Endothelial cell of umbilical vein (primary cell): ENCODE data around the gene TIAM1. TPM values are rescaled to one million over a fixed set of nuclear protein-coding genes. Genes with fewer than 3 reads are reported as not detected.

Experiments used
- BruUV-seq: library from RNA; stranded (reverse); fragments of 400-500 nt; replicated peaks from 2 replicates; lab custom pipeline; 2021; lab: Mats Ljungman, UMichigan
- CTCF ChIA-PET: fragments of 300-600, 350-600 bp; sonication (Branson Sonifier 250); formaldehyde crosslinking; loops from one replicate; lab custom pipeline; 2021; ENCODE audit warnings: antibody characterized with exemption, inconsistent platforms; lab: Charles Lee
- POLR2A ChIA-PET: fragments of 300-600, 350-600 bp; sonication (Branson Sonifier 250); formaldehyde crosslinking; loops from one replicate; lab custom pipeline; 2021; ENCODE audit warnings: antibody characterized with exemption, inconsistent platforms; lab: Charles Lee
- DNase-seq: peaks from one replicate; pipeline ENCODE4 v3.0.0-alpha.2; 2011; ENCODE audit warnings: low read depth, low spot score
- FAIRE-seq: peaks from 2 replicates; lab custom pipeline; 2011; peaks lifted over from hg19 to GRCh38; lab: Jason Lieb, UNC
- H2AFZ ChIP-seq: 2 replicates; pipeline ENCODE4 v1.6.0; 2012; ENCODE audit warnings: low read depth, low read length, control low read depth, inconsistent platforms
- H3K27ac ChIP-seq: 2 replicates; pipeline ENCODE4 v1.5.1; 2011; ENCODE audit warnings: low read depth, mild to moderate bottlenecking, control low read depth, low read length, moderate library complexity; ENCODE audit not compliant: insufficient read depth
- H3K27me3 ChIP-seq, 2 experiments: 2 replicates each; pipeline versions ENCODE4 v1.6.0 to v1.6.1; 2011; ENCODE audit warnings: low read length in 2 of 2, mixed read lengths in 1 of 2; ENCODE audit not compliant: control insufficient read depth in 2 of 2, insufficient read depth in 2 of 2
- H3K36me3 ChIP-seq, 2 experiments: 2 replicates in 1 of 2; 3 replicates in 1 of 2; pipeline ENCODE4 v1.5.1; 2011; ENCODE audit warnings: low read length in 2 of 2, mild to moderate bottlenecking in 1 of 2, moderate library complexity in 1 of 2; ENCODE audit not compliant: control insufficient read depth in 2 of 2, insufficient read depth in 2 of 2; ENCODE audit errors: extremely low read depth in 1 of 2
- H3K4me1 ChIP-seq: 3 replicates; pipeline ENCODE4 v1.5.1; 2011; ENCODE audit warnings: mild to moderate bottlenecking, low read length; ENCODE audit not compliant: control insufficient read depth, insufficient read depth; ENCODE audit errors: extremely low read depth
- H3K4me2 ChIP-seq: 2 replicates; pipeline ENCODE4 v1.6.1; 2011; ENCODE audit warnings: low read length, control low read depth, mixed read lengths; ENCODE audit not compliant: insufficient read depth
- H3K4me3 ChIP-seq, 3 experiments: fragments of 200-600 bp in 1 of 3; sonication (generic), shearing (Covaris generic) in 1 of 3; replicated peaks in 1 of 3; 2 replicates each; pipeline ENCODE4 v1.5.1; 2011 to 2016; ENCODE audit warnings: control low read depth in 3 of 3, low read length in 3 of 3, mild to moderate bottlenecking in 2 of 3, inconsistent platforms in 1 of 3, low read depth in 1 of 3, moderate library complexity in 1 of 3; ENCODE audit not compliant: insufficient read depth in 1 of 3
- H3K79me2 ChIP-seq: 2 replicates; pipeline ENCODE4 v1.6.0; 2012; ENCODE audit warnings: low read length, inconsistent platforms; ENCODE audit not compliant: control insufficient read depth, insufficient read depth
- H3K9ac ChIP-seq: replicated peaks from 2 replicates; pipeline ENCODE3; 2011; ENCODE audit warnings: low read length, control low read depth; ENCODE audit not compliant: insufficient read depth; ENCODE audit errors: extremely low read depth
- H3K9me1 ChIP-seq: replicated peaks from 3 replicates; pipeline ENCODE4 v1.6.0; 2011; ENCODE audit warnings: mild to moderate bottlenecking, low read length; ENCODE audit not compliant: control insufficient read depth, insufficient read depth; ENCODE audit errors: extremely low read depth
- H3K9me3 ChIP-seq: replicated peaks from 2 replicates; pipeline ENCODE4 v1.5.1; 2012; ENCODE audit warnings: low read length, inconsistent platforms; ENCODE audit not compliant: control insufficient read depth, insufficient read depth
- H4K20me1 ChIP-seq: replicated peaks from 2 replicates; pipeline ENCODE3; 2011; ENCODE audit warnings: mild to moderate bottlenecking, low read length; ENCODE audit not compliant: control insufficient read depth, insufficient read depth; ENCODE audit errors: extremely low read depth
- CTCF ChIP-seq, 2 donors: IDR thresholded peaks; 1 replicate in 1 of 2; 2 replicates in 1 of 2; pipeline ENCODE4 v1.5.1; 2011; ENCODE audit warnings: low read length in 2 of 2, mild to moderate bottlenecking in 2 of 2, moderate library complexity in 2 of 2, control low read depth in 1 of 2, inconsistent platforms in 1 of 2, low read depth in 1 of 2; ENCODE audit not compliant: insufficient read depth in 1 of 2; ENCODE audit errors: extremely low read depth in 1 of 2
- EZH2 ChIP-seq: IDR thresholded peaks from 2 replicates; pipeline ENCODE4 v1.6.1; 2012; ENCODE audit warnings: borderline replicate concordance, low read depth, mild to moderate bottlenecking, moderate library complexity, low read length, inconsistent platforms; ENCODE audit not compliant: severe bottlenecking
- FOS ChIP-seq: IDR thresholded peaks from 2 replicates; pipeline ENCODE4 v1.6.1; 2011; ENCODE audit warnings: mild to moderate bottlenecking, low read length, moderate library complexity, borderline replicate concordance; ENCODE audit not compliant: insufficient read depth
- GATA2 ChIP-seq: IDR thresholded peaks from 2 replicates; pipeline ENCODE4 v1.7.0; 2011; ENCODE audit warnings: low read depth, mild to moderate bottlenecking, moderate library complexity, mixed read lengths, low read length; ENCODE audit not compliant: insufficient read length, insufficient read depth
- JUN ChIP-seq: IDR thresholded peaks from 2 replicates; pipeline ENCODE4 v1.6.1; 2011; ENCODE audit warnings: borderline replicate concordance, low read depth; ENCODE audit not compliant: insufficient read length, insufficient read depth
- MAX ChIP-seq: IDR thresholded peaks from 2 replicates; pipeline ENCODE4 v1.6.1; 2011; ENCODE audit not compliant: insufficient read depth, insufficient read length
- MYC ChIP-seq: IDR thresholded peaks from one replicate; pipeline ENCODE4 v1.6.1; 2011; ENCODE audit warnings: mild to moderate bottlenecking, low read depth, low read length
- POLR2A ChIP-seq: IDR thresholded peaks from 2 replicates; pipeline ENCODE4 v1.6.1; 2012; ENCODE audit warnings: low read depth, mild to moderate bottlenecking, control low read depth, low read length
- POLR2AphosphoS5 ChIP-seq: IDR thresholded peaks from 2 replicates; pipeline ENCODE4 v1.6.1; 2012; ENCODE audit warnings: low read depth, mild to moderate bottlenecking, control low read depth, low read length, moderate library complexity; ENCODE audit not compliant: insufficient read depth
- dilution Hi-C: fragments of 300-500 bp; cut with MboI; formaldehyde crosslinking; loops from one replicate; pipeline ENCODE4 v1.15.0; 2019; ENCODE audit warnings: low sequenced_read_pairs; ENCODE audit not compliant: extremely low pct_ligation_motif_present
- intact Hi-C: fragments of 100-400 bp; cut with micrococcal nuclease; formaldehyde crosslinking; loops from one replicate; pipeline ENCODE4 v1.10.0; 2022
- polyA plus RNA-seq, 4 experiments: library from polyadenylated mRNA; depleted of rRNA in 3 of 4; stranded (reverse) in 3 of 4; unstranded in 1 of 4; fragments of >200 nt; gene quantifications; 2 replicates each; pipeline versions ENCODE4 v1.2.1 to v1.2.3, GENCODE V29; 2011 to 2012; ENCODE audit warnings: missing spikeins in 1 of 4
- total RNA-seq: library from RNA; stranded (reverse); gene quantifications from 2 replicates; pipeline ENCODE4 v1.2.3, GENCODE V29; 2021

The TIAM1 gene
- total and polyA plus RNA-seq, 2 donors (not counting 3 experiments of a cell fraction or from before 2014, with no cell fraction given), result 0.21 to 0.86 TPM

GRCh38 chr21:31374395-31374794, 30.3 kb upstream of the TIAM1 start:
- no TSS peak for BruUV-seq
- ChIA-PET POLR2A (no interaction called here), CTCF (no interaction called here)
- DNase-seq, result no peak
- no peak overlapping the region for H3K9ac ChIP-seq
- no peak overlapping the region for H3K4me2 ChIP-seq
- no peak for TF ChIP-seq GATA2
- TF ChIP-seq MYC, result no peak
- TF ChIP-seq EZH2, result no peak
- TF ChIP-seq CTCF (IDR thresholded peaks at IDR 0.05; ENCODE audit: extremely low read depth in 1 of 2, insufficient read depth in 1 of 2, low read depth in 1 of 2, low read length in 2 of 2), result no peak
- TF ChIP-seq POLR2A, result no peak
- TF ChIP-seq JUN, result no peak
- no peak for TF ChIP-seq MAX
- TF ChIP-seq FOS, result no peak
- TF ChIP-seq POLR2AphosphoS5, result no peak
- no peaks in the 10 kb centered on the region for H3K36me3 ChIP-seq
- FAIRE-seq, result no peak
- H3K9me1 ChIP-seq, result no peaks in the 10 kb centered on the region
- no peak overlapping the region for H3K4me3 ChIP-seq
- intact Hi-C loops (no loop called here), dilution Hi-C loops (no loop called here)
- no peak overlapping the region for H3K27ac ChIP-seq
- H3K4me1 ChIP-seq, result no peaks in the 10 kb centered on the region
- no peaks in the 10 kb centered on the region for H3K79me2 ChIP-seq
- no peaks in the 10 kb centered on the region for H3K9me3 ChIP-seq
- no peak overlapping the region for H2AFZ ChIP-seq
- H4K20me1 ChIP-seq, result no peaks in the 10 kb centered on the region
- no peaks in the 10 kb centered on the region for H3K27me3 ChIP-seq
